AML-193 (cell line): ENCODE results near the gene YPEL1.
"Not testable (repeated sequence)": the region's sequence is repeated elsewhere in the genome, so short reads cannot be mapped to it uniquely, and the experiment has no call there.

Experiments used
- DNase-seq, 2 experiments: peaks; one replicate each; lab custom pipeline; 2025; lab: John Stamatoyannopoulos, UW

YPEL1 gene

GRCh38 chr22:21721195-21721852, 14.3 kb downstream of the YPEL1 start:
- not testable (repeated sequence) for DNase-seq

GRCh38 chr22:21720191-21720859, 15.3 kb downstream of the YPEL1 start:
- not testable (repeated sequence) for DNase-seq

- no peak for DNase-seq
Measured at GRCh38 chr22:21719024-21719423, 16.6 kb downstream of the YPEL1 start.

GRCh38 chr22:21718499-21718898, 17.1 kb downstream of the YPEL1 start:
- DNase-seq: no peak

GRCh38 chr22:21716395-21717122, 19.0 kb downstream of the YPEL1 start:
- DNase-seq: not testable (repeated sequence)

- no peak for DNase-seq
Measured at GRCh38 chr22:21714786-21715185, 20.8 kb downstream of the YPEL1 start.

- no peak for DNase-seq
Measured at GRCh38 chr22:21714059-21714770, 21.4 kb downstream of the YPEL1 start.

- no peak for DNase-seq
Measured at GRCh38 chr22:21713428-21714058, 22.1 kb downstream of the YPEL1 start.

- DNase-seq: peak; percentile 63 to 67
Measured at GRCh38 chr22:21712751-21713427, 22.7 kb downstream of the YPEL1 start.

GRCh38 chr22:21711851-21712250, 23.7 kb downstream of the YPEL1 start:
- DNase-seq: no peak

GRCh38 chr22:21710156-21710555, 25.4 kb downstream of the YPEL1 start:
- DNase-seq: no peak

GRCh38 chr22:21709688-21710087, 25.9 kb downstream of the YPEL1 start:
- DNase-seq: no peak

GRCh38 chr22:21708960-21709359, 26.6 kb downstream of the YPEL1 start:
- no peak for DNase-seq

- no peak for DNase-seq
Measured at GRCh38 chr22:21707677-21708076, 27.9 kb downstream of the YPEL1 start.

- no peak for DNase-seq
Measured at GRCh38 chr22:21703684-21704316, 31.8 kb downstream of the YPEL1 start.

- DNase-seq: no peak
Measured at GRCh38 chr22:21702700-21703683, 32.6 kb downstream of the YPEL1 start.

- no peak for DNase-seq
Measured at GRCh38 chr22:21702094-21702493, 33.5 kb downstream of the YPEL1 start.

- DNase-seq: no peak
Measured at GRCh38 chr22:21701384-21701971, 34.1 kb downstream of the YPEL1 start.

GRCh38 chr22:21700822-21701221, 34.8 kb downstream of the YPEL1 start:
- no peak for DNase-seq
